HG02571 (cell line): ENCODE results near the gene UQCC2.

Experiments
- ATAC-seq: cut with Tn5 transposase; IDR thresholded peaks from one replicate; pipeline ENCODE4 v1.9.1; 2021; ENCODE audit warnings: mild to moderate bottlenecking, moderate library complexity; ENCODE audit not compliant: unreplicated experiment

The UQCC2 gene

GRCh38 chr6:33692078-33692759 lies 19.3 kb downstream of the UQCC2 start:
- no peak for ATAC-seq

GRCh38 chr6:33691456-33692077 lies 19.9 kb downstream of the UQCC2 start:
- no peak for ATAC-seq

DNA sequence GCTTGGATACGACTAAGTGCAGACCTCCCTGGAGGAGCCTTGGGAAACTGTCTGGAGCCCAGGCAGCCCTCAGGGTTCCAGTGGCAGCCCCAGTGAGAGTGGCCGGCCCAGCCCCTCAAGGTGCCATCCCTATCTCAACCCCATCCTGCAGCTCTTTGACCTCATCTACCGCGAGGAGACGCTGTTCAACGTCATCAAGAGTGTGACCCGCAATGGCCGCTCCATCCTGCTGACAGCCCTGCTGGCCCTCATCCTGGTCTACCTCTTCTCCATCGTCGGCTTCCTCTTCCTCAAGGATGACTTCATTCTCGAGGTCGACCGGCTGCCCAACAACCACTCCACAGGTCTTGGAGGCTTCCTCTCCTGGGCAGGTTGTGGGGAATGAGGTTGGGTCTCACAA lies 20.7 kb downstream of the UQCC2 start:
- no peak for ATAC-seq

GRCh38 chr6:33689879-33690278 lies 21.6 kb downstream of the UQCC2 start:
- ATAC-seq, result no peak

DNA sequence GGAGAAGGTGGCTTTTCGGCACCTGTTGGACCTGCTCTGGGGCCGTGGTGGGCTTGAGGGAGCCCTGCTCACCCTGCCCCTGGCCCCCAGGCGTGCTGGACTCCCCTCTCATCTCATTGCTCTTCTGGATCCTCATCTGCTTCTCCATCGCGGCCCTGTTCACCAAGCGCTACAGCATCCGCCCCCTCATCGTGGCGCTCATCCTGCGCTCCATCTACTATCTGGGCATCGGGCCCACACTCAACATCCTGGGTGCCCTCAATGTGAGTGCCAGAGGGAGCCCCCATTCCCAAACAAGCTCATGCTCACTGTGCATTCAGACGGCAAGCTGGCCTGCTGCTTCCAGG lies 22.4 kb downstream of the UQCC2 start:
- ATAC-seq, result no peak

- no peak for ATAC-seq
Measured at GRCh38 chr6:33688451-33689147, 22.9 kb downstream of the UQCC2 start.

DNA sequence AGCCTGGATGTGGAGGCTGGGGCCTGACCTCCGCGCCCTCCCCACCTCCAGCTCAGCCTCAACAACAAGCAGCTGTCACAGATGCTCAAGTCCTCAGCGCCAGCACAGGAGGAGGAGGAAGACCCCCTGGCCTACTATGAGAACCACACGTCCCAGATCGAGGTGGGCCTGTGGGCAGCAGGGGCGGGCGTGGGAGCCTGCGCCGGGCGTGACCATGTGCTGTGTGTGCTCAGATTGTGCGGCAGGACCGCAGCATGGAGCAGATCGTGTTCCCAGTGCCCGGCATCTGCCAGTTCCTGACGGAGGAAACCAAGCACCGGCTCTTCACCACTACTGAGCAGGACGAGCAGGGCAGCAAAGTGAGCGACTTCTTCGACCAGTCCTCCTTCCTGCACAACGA lies 23.5 kb downstream of the UQCC2 start:
- ATAC-seq, result no peak

DNA sequence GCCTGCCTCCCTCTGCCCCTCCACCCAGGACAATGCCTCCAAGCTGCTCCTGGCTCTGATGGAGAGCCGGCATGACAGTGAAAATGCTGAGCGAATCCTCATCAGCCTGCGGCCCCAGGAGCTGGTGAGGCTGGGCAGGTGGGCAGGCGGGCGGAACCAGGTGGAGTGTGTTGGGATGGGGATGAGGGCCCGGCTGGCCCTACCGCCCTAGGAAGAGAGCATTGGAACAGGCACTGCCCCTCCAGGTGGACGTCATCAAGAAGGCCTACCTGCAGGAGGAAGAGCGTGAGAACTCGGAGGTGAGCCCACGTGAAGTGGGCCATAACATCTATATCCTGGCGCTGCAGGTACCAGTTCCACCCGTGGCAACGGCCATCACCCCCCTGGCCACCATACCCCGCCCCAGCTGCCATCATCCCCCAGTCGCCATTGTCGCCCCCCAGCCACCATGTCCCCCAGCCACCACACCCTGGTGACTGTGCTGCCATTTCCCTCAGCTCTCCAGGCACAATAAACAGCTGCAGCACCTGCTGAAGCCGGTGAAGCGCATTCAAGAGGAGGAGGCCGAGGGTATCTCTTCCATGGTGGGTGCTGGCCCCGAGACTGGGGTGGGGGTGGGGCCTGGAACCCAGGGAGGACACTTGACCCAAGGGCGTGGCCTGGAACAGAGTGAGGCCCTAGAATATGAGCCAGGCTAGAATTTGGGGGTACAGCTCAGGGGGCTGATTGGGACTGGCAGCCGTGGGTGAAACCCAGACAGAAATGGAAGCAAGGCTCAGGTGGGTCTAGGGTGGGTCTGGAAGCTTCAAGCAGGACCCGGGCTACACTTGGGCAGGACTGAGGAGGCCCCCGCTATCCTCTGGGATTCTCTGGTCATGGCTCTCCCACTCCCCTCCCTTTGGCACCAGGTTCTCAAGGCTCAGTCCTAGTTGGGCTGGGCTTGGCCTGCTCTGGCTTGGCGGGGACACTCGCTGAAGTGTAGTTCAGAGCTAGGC lies 24.2 kb downstream of the UQCC2 start:
- no peak for ATAC-seq

GRCh38 chr6:33686225-33686924 lies 25.1 kb downstream of the UQCC2 start:
- ATAC-seq, result no peak

DNA sequence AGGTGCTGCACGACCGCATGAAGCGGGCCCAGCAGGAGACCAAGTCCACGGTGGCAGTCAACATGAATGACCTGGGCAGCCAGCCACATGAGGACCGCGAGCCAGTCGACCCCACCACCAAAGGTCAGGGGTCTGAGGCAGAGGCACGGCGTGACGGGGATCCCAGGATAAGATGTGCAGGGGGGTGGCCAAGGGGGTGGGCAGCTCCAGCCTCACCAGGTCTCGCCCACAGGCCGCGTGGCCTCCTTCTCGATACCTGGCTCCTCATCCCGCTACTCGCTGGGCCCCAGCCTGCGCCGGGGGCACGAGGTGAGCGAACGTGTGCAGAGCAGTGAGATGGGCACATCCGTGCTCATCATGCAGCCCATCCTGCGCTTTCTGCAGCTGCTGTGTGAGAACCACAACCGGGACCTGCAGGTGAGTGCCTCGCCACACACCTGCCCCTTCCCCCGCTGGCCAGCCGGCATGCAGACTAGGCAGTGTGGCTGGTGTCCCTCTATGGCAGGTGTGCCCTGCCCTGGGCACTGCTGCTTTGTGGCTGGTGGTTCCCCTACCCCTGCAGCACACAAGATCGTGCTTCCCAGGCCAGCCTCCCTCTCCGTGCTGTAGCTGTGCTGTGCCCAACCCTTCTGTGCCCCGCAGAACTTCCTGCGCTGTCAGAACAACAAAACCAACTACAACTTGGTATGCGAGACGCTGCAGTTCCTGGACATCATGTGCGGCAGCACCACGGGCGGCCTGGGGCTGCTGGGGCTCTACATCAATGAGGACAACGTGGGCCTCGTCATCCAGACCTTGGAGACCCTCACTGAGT lies 25.9 kb downstream of the UQCC2 start:
- ATAC-seq, result no peak

- ATAC-seq, result no peak
Measured at GRCh38 chr6:33684983-33685382, 26.5 kb downstream of the UQCC2 start.

- ATAC-seq, result no peak
Measured at GRCh38 chr6:33684428-33684896, 27.0 kb downstream of the UQCC2 start.

GRCh38 chr6:33683576-33684427 lies 27.7 kb downstream of the UQCC2 start:
- no peak for ATAC-seq

GRCh38 chr6:33683051-33683571 lies 28.4 kb downstream of the UQCC2 start:
- no peak for ATAC-seq

- no peak for ATAC-seq
Measured at GRCh38 chr6:33682341-33682740, 29.2 kb downstream of the UQCC2 start.

GRCh38 chr6:33679761-33680160 lies 31.7 kb downstream of the UQCC2 start:
- ATAC-seq, result no peak

DNA sequence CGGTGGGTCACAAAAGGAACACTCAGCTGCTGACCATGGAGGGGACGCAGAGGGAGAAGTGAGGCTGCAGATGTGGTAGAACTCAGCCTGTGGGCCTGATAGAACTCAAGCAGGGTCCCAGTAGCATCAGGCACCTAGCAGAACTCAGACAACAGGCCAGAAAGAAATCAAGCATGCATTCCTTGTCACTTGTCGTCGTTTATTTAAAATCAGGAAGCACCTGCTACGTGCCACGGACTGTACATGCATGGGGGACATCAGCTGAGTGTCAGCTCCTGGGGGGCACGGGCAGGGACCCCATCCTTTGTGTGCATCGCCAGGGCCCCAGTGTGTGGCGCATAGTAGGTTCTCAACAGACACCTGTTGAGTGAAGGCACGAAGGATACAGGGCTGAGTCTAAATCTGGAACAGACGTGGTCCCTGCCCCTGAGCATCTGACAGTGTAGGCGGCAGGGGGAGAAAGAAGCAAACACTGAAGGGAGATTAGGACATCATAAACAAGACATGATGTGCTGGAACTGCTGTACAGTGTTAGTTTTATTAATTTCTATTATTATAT lies 32.5 kb downstream of the UQCC2 start:
- no peak for ATAC-seq
